Retinal pigment epithelial cell (primary cell): Measurements from ENCODE around the gene NRF1.

Experiments
- DNase-seq: peaks from one replicate; pipeline ENCODE4 v3.0.0-alpha.2; 2010; ENCODE audit warnings: low read depth
- H3K4me3 ChIP-seq: 2 replicates; pipeline ENCODE4 v1.5.1; 2011; ENCODE audit warnings: mild to moderate bottlenecking, low read length, control low read depth, moderate library complexity
- CTCF ChIP-seq: conservative IDR thresholded peaks from 2 replicates; pipeline ENCODE4 v1.5.1; 2011; ENCODE audit warnings: low read depth, low read length, control low read depth, inconsistent platforms

NRF1 gene

DNA sequence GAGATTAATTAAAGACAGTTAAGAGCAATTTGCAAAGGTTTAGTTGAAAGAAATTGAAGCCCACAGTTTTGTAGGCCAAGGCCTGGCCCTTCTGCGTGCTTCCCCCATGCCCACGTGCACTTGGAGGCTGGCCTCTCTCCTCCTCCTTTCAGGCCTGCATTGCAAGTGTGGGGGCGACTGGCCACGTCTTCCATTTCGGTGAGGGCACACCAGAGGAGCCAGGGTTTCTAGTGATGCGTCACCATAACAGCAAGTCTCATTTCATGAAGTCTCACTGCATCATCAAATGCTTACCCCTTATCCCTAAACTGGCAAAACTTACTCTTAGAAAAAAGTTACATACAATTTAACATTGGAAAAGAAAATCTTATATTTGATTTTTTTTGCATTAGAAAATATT, 141.2 kb downstream of the NRF1 start:
- DNase-seq: no peak
- TF ChIP-seq CTCF: no peak
- no peak overlapping the region for H3K4me3 ChIP-seq

DNA sequence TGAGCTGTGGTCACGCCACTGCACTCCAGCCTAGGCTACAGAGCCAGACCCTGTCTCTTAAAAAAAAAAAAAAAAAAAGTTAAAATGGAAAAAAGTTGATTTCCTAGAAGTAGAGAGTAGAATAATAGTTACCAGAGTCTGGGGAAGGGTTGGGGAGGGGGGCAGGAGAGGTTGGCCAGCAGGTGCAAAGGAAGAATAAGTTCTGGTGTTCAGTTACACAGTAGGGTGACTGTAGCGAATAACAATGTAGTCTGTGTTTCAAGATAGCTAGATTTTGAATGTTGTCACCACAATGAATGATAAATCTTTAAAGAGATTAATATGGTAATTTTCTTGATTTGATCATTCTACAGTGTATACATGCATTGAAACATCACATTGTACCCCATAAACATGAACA, 142.9 kb downstream of the NRF1 start:
- TF ChIP-seq CTCF: no peak
- no peak overlapping the region for H3K4me3 ChIP-seq
- no peak for DNase-seq

DNA sequence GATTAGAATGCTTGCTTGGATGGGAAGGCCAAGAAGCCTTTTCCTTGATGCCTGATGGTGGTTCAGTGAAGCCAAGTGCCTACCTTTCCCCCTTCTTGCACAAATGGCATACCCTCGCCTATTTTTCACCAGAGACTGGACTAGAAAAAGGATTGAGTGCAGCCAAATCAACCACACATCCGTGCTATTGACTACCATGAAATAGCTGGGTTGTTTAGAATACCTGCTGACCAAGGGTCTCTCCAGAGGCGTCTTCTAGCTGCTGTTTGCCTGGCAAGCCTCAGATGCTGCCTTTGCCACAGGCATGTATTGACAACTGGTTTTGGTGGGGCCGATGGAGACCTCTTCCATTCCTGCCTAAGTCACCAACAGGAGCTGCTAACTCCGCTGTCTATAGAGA, 146.5 kb downstream of the NRF1 start:
- DNase-seq: no peak
- no peak for TF ChIP-seq CTCF

DNA sequence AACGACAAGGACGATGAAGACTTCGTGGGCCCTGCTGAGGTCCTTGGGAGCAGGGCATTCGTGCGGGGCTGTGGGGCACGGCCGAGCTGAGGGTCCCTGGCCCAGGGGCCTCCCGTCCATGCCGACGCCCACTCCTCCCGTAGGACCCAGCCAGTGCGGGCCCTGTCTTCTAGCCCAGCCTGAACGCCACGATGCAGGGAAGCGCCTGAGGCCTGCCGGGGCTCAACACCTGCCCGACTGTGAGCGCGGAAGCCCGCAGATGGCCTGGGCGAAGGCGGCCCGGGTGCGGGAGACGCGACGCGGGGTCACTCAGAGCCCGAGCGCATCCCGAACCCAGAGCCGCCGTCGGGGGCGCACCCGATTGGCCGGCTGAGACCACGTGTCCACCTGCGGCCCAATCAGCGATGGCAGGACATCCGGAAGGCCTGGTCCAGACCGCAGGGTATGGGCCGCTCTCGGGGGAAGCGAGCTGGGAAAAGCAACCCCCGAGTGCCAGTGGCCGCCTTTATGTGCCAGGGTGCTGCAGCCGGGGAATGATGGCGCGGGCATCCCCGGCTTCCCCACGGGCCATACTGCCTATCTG, 151.0 kb downstream of the NRF1 start:
- H3K4me3 ChIP-seq: no peak overlapping the region
- TF ChIP-seq CTCF: no peak
- no peak for DNase-seq

More for the DNA sequence above, 146.5 kb downstream of the NRF1 start:
- no peak overlapping the region for H3K4me3 ChIP-seq

DNA sequence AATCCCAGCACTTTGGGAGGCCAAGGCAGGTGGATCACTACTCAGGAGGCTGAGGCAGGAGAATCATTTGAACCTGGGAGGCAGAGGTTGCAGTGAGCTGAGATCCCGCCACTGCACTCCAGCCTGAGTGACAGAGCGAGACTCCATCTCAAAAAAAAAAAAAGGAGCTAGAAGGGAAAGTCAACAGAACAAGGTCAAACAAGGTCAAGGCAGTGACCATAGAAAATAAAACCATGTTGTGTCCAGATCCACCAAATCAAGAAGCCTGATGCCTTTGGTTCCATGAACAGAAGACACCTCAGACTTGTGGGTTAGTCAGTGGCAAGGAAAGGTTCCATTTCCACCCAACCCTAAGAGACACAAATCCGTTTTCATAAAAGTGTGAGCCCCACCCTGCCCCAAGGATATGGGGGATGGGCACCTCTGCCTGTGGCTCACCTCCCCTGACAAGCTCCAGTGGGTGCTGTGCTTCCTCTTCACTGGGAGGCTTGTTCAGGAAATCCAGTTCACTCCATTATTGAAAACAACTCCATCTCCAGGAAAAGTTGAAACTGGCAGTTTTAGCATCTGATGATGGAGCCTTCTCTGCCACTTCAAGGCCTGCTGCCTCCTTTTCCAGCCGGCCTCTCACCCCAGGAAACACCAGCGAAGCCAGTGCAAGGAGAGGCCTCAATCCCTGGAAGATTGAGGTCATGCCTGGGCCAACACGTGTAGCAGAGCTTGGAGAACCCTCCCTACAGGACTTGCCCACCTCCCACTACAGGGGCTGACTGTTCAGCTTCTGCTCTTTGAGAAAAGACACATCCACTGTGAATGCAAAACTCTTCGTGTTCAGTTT, 152.9 kb downstream of the NRF1 start:
- TF ChIP-seq CTCF: no peak
- no peak for DNase-seq
- H3K4me3 ChIP-seq: no peak overlapping the region

GRCh38 chr7:129765352-129765751, 153.8 kb downstream of the NRF1 start:
- no peak for DNase-seq
- H3K4me3 ChIP-seq: no peak overlapping the region
- TF ChIP-seq CTCF: no peak
